Measurements from ENCODE around the gene PMFBP1. TPM values are rescaled to one million over a fixed set of nuclear protein-coding genes. Genes with fewer than 3 reads are reported as not detected.

The PMFBP1 gene
- total and polyA plus RNA-seq, 12 donors = 0.26 to 1.6 (median 0.45) TPM; not detected in 8

GRCh38 chr16:72169708-72170107 lies 2.2 kb downstream of the PMFBP1 start:
- DNase-seq (no peak), ATAC-seq (no peak)
- 57 to 65% methylated on average over 1 of the region's 1 CpG for WGBS, 2 donors
- Histone ChIP-seq H3K36me3 (no peaks in the 10 kb centered on the region), H3K4me3 (no peak overlapping the region), H3K27me3 (peaks cover 0 to 11% (median 0%) of the 10 kb centered on the region in 7 donors), H3K9me3 (peaks cover 0 to 5% (median 0%) of the 10 kb centered on the region in 11 donors), H3K27ac (no peak overlapping the region), H3K4me1 (peaks cover 0 to 4% (median 0%) of the 10 kb centered on the region in 9 donors)
- intact Hi-C loops (cut with DNase I) = no loop called here
- no peak for TF ChIP-seq CTCF (IDR thresholded peaks at IDR 0.05)

- ATAC-seq (no peak), DNase-seq (no peak)
- 82 to 89% methylated on average over 2 of the region's 2 CpGs for WGBS, 2 donors
- Histone ChIP-seq H3K36me3 (no peaks in the 10 kb centered on the region), H3K4me1 (peaks cover 0 to 4% (median 0%) of the 10 kb centered on the region in 9 donors), H3K27me3 (peaks cover 0 to 11% (median 0%) of the 10 kb centered on the region in 7 donors), H3K9me3 (peaks cover 0 to 5% (median 0%) of the 10 kb centered on the region in 11 donors), H3K27ac (no peak overlapping the region), H3K4me3 (no peak overlapping the region)
- TF ChIP-seq CTCF (IDR thresholded peaks at IDR 0.05) = no peak
- intact Hi-C loops (cut with DNase I) = no loop called here
Measured at GRCh38 chr16:72168365-72168764, 3.6 kb downstream of the PMFBP1 start.

GRCh38 chr16:72166954-72167561 lies 4.9 kb downstream of the PMFBP1 start:
- Histone ChIP-seq H3K27ac (no peak overlapping the region), H3K36me3 (no peaks in the 10 kb centered on the region), H3K27me3 (peaks cover 0 to 19% (median 0%) of the 10 kb centered on the region in 7 donors), H3K4me1 (peaks cover 0 to 2% (median 0%) of the 10 kb centered on the region in 9 donors), H3K9me3 (peaks cover 0 to 5% (median 0%) of the 10 kb centered on the region in 11 donors), H3K4me3 (no peak overlapping the region)
- DNase-seq = no peak
- 84 to 87% methylated on average over 6 of the region's 6 CpGs for WGBS, 2 donors
- no peak for ATAC-seq
- no peak for TF ChIP-seq CTCF (IDR thresholded peaks at IDR 0.05)
- intact Hi-C loops (cut with DNase I) = no loop called here

DNA sequence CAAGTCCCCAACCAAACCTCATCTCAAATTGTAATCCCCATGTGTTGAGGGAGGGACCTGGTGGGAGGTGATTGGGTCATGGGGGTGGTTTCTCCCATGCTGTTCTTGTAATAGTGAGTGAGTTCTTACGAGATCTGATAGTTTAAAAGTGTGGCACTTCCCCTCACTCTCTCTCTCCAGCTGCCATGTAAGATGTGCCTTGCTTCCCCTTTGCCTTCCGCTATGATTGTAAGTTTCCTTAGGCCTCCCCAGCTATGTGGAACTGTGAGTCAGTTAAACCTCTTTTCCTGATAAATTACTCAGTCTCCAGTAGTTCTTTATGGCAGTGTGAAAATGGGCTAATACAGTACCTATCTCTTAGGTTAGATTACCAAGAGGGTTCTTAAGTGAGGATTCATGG lies 5.8 kb downstream of the PMFBP1 start:
- intact Hi-C loops (cut with DNase I) = no loop called here
- TF ChIP-seq CTCF (IDR thresholded peaks at IDR 0.05) = no peak
- Histone ChIP-seq H3K4me1 (no peaks in the 10 kb centered on the region), H3K27ac (no peak overlapping the region), H3K27me3 (peaks cover 0 to 22% (median 0%) of the 10 kb centered on the region in 7 donors), H3K36me3 (no peaks in the 10 kb centered on the region), H3K9me3 (peaks cover 0 to 5% (median 0%) of the 10 kb centered on the region in 11 donors), H3K4me3 (no peak overlapping the region)
- no peak for ATAC-seq
- WGBS, 2 donors = 77 to 80% methylated on average over 2 of the region's 2 CpGs
- no peak for DNase-seq

Measured in heart right ventricle (tissue), 16 donors.